HUES48 (cell line): ENCODE results near the gene SAMD10.
"Not testable (repeated sequence)": the region's sequence is repeated elsewhere in the genome, so short reads cannot be mapped to it uniquely, and the experiment has no call there.

Source experiments
- H3K27ac ChIP-seq: one replicate; pipeline ENCODE4 v1.7.0; 2013; ENCODE audit warnings: low read depth, low read length, inconsistent platforms
- H3K27me3 ChIP-seq: 2 replicates; pipeline ENCODE4 v1.6.1; 2013; ENCODE audit warnings: mild to moderate bottlenecking, low read length; ENCODE audit not compliant: control insufficient read depth, insufficient read depth
- H3K36me3 ChIP-seq: 2 replicates; pipeline ENCODE4 v1.6.1; 2013; ENCODE audit warnings: low read length; ENCODE audit not compliant: control insufficient read depth, insufficient read depth
- H3K4me1 ChIP-seq: 2 replicates; pipeline ENCODE4 v1.6.1; 2013; ENCODE audit warnings: mild to moderate bottlenecking, low read length; ENCODE audit not compliant: control insufficient read depth, insufficient read depth
- H3K4me3 ChIP-seq: 2 replicates; pipeline ENCODE4 v1.5.1; 2013; ENCODE audit warnings: mild to moderate bottlenecking, low read depth, low read length
- H3K9ac ChIP-seq: 2 replicates; pipeline ENCODE4 v1.6.1; 2013; ENCODE audit warnings: mild to moderate bottlenecking, low read depth, low read length, moderate library complexity
- H3K9me3 ChIP-seq: 2 replicates; pipeline ENCODE4 v1.6.1; 2013; ENCODE audit warnings: low read length; ENCODE audit not compliant: control insufficient read depth, insufficient read depth

The SAMD10 gene

GRCh38 chr20:63973636-63974401 lies 5.6 kb downstream of the SAMD10 start:
- Histone ChIP-seq H3K27ac (no peak overlapping the region), H3K4me3 (peak overlapping the region; percentile 63), H3K36me3 (no peaks in the 10 kb centered on the region), H3K4me1 (peaks cover 11% of the 10 kb centered on the region), H3K27me3 (peaks cover 6% of the 10 kb centered on the region; the same call in 1 of the 2 replicates), H3K9me3 (no peaks in the 10 kb centered on the region), H3K9ac (no peak overlapping the region)

DNA sequence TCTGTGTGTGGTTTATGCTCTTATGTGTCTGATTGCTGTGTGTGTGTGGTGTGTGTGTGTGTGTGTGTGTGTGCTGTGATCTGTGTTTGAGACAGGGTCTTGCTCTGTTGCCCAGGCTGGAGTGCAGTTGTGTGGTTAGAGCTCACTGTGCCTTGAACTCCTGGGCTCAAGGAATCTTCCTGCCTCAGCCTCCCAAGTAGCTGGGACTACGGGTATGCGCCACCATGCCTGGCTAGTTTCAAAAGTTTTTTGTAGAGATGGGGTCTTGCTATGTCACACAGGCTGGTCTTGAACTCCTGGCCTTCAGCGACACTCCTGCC lies 6.3 kb downstream of the SAMD10 start:
- H3K4me1 ChIP-seq = peaks cover 9% of the 10 kb centered on the region
- no peak overlapping the region for H3K27ac ChIP-seq
- peaks cover 4% of the 10 kb centered on the region; the same call in 1 of the 2 replicates for H3K9me3 ChIP-seq
- H3K27me3 ChIP-seq = peaks cover under 1% of the 10 kb centered on the region; the same call in 1 of the 2 replicates
- no peak overlapping the region for H3K4me3 ChIP-seq
- peaks cover 2% of the 10 kb centered on the region for H3K36me3 ChIP-seq
- H3K9ac ChIP-seq = no peak overlapping the region

GRCh38 chr20:63972312-63973159 lies 6.9 kb downstream of the SAMD10 start:
- Histone ChIP-seq H3K9me3 (peaks cover 9% of the 10 kb centered on the region), H3K4me1 (peaks cover 5% of the 10 kb centered on the region), H3K9ac (no peak overlapping the region), H3K27me3 (no peaks in the 10 kb centered on the region), H3K4me3 (no peak overlapping the region), H3K36me3 (peaks cover 8% of the 10 kb centered on the region), H3K27ac (no peak overlapping the region)

DNA sequence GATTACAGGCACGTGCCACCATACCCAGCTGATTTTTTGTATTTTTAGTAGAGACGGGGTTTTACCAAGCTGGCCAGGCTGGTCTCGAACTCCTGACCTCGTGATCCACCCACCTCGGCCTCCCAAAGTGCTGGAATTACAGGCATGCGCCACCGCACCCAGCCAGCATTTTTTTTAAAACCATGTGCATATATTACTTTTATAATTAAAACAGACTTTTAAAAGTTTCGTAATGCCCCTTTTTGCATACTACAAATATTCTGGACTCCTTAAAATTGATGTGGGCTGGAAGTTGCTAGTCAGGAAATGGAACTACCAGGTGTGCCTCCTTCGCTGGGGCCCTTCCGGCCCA lies 7.5 kb downstream of the SAMD10 start:
- H3K4me3 ChIP-seq, H3K4me1 ChIP-seq, H3K27ac ChIP-seq, H3K27me3 ChIP-seq, H3K9ac ChIP-seq: not testable (repeated sequence)
- Histone ChIP-seq H3K9me3 (peaks cover 15% of the 10 kb centered on the region), H3K36me3 (peaks cover 14% of the 10 kb centered on the region)

- peaks cover 5% of the 10 kb centered on the region for H3K4me1 ChIP-seq
- no peak overlapping the region for H3K27ac ChIP-seq
- H3K9ac ChIP-seq = no peak overlapping the region
- H3K27me3 ChIP-seq = no peaks in the 10 kb centered on the region
- H3K4me3 ChIP-seq = no peak overlapping the region
- H3K9me3 ChIP-seq = peaks cover 25% of the 10 kb centered on the region
- peaks cover 24% of the 10 kb centered on the region for H3K36me3 ChIP-seq
These were observed 8.6 kb downstream of the SAMD10 start for GRCh38 chr20:63970714-63971431.

GRCh38 chr20:63969838-63970713 lies 9.4 kb downstream of the SAMD10 start, which contains the start of gene ZNF512B:
Gene ZNF512B (minus strand): TSS chr20:63969930. CDS start chr20:63967950, 1,980 bp downstream.
- H3K36me3 ChIP-seq = peaks cover 24% of the 10 kb centered on the region
- H3K9me3 ChIP-seq = peaks cover 25% of the 10 kb centered on the region
- peaks cover 5% of the 10 kb centered on the region for H3K4me1 ChIP-seq
- H3K9ac ChIP-seq = peak within 1 kb of the TSS; percentile 74; the same call in 1 of the 2 replicates
- peak within 1 kb of the TSS; percentile 78 for H3K4me3 ChIP-seq
- H3K27ac ChIP-seq = peak within 1 kb of the TSS; percentile 51
- no peaks in the 10 kb centered on the region for H3K27me3 ChIP-seq

DNA sequence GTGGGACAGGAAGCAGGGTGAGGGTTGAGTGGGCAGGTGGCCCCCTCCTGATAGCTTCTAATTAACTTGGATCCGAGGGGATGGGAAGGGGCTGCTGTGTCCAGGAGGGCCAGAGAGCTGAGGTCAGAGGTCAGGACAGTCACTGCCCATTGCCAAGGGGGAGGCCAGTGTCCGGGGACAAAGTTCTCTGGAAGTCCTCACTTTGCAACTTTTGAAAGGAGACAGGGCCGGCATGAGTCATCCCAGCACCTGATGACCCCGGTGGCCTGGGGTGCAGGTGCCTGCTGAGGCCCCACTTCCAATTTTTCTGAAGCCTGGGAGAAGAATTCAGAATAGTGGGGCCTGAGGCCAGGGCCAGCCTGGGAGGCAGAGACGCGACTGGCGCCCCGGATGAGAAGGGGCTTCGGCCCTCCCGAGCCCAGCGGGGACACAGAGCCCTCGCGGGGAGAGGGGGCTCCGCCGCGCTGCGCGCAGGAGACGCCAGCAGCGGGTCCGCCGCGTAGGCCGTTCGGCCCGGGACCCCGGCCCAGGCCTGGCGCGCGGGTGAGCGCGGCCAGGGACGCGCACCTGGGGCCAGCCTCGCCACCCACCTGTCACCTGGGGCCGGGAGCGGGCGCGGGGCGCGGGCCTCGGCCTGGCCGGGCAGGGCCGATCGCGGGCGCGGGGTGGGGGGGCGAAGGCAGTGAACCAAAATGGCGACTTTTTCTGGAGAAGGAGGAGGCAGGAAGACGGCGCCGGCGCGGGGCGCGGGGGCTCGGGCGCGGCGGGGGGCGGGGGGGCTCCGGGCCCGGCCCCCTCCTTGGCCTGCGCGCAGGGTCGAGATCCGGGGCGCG lies 10.3 kb downstream of the SAMD10 start:
- H3K27ac ChIP-seq = peak overlapping the region; percentile 51
- peak overlapping the region; percentile 74; the same call in 1 of the 2 replicates for H3K9ac ChIP-seq
- H3K9me3 ChIP-seq = peaks cover 30% of the 10 kb centered on the region
- peak overlapping the region; percentile 77 for H3K4me3 ChIP-seq
- H3K27me3 ChIP-seq = no peaks in the 10 kb centered on the region
- H3K36me3 ChIP-seq = peaks cover 29% of the 10 kb centered on the region
- H3K4me1 ChIP-seq = peaks cover 5% of the 10 kb centered on the region

- peaks cover 38% of the 10 kb centered on the region for H3K9me3 ChIP-seq
- no peaks in the 10 kb centered on the region for H3K27me3 ChIP-seq
- peaks cover 37% of the 10 kb centered on the region for H3K36me3 ChIP-seq
- peak overlapping the region; percentile 77 for H3K4me3 ChIP-seq
- H3K4me1 ChIP-seq = peaks cover 5% of the 10 kb centered on the region
- H3K27ac ChIP-seq = peak overlapping the region; percentile 49
- H3K9ac ChIP-seq = no peak overlapping the region
These were observed 11.1 kb downstream of the SAMD10 start for GRCh38 chr20:63968136-63968927.

DNA sequence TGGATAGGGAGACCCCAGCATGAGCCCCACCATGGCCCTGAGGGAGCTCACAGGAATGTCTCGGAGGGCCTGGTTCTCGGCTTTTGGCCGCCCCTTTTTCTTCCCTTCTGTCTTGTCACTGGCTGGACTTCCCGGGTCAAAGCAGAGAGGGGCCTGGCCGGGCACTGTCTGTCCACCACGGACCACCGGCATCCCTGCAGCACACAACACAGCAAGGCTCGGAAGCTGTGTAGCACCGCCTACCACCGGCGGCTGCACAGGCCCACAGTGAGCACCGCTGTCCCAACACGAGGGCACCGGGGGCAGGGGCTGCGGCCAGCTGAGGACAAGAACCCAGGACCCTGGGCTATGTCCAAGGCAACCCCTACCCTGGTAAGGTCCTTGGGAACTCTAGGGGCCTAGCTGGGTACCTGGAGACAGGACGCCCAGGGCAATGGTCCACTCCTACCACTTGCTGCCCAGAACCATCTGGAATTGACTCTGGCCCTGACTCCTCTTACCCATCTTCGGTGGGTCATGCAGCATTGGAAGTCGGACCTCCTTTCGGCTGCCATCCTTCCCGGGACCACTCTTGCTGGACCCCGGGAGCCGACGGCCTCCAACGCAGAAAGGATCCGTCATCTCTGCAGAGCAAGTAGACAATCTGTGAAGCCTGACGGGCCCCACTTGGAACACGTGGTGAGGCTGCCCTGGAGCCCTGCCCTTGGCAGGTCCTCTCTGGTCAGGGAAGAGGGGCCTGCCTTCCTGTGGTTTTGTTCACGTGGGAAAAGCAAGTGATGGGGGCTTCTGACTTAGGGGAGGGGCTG lies 11.9 kb downstream of the SAMD10 start:
- peaks cover 39% of the 10 kb centered on the region for H3K9me3 ChIP-seq
- peaks cover 5% of the 10 kb centered on the region for H3K4me1 ChIP-seq
- no peaks in the 10 kb centered on the region for H3K27me3 ChIP-seq
- no peak overlapping the region for H3K9ac ChIP-seq
- peaks cover 45% of the 10 kb centered on the region for H3K36me3 ChIP-seq
- H3K4me3 ChIP-seq = no peak overlapping the region
- H3K27ac ChIP-seq = no peak overlapping the region
